ENCODE results near the gene CHD6. TPM values are rescaled to one million over a fixed set of nuclear protein-coding genes. Genes with fewer than 3 reads are reported as not detected.

CHD6 gene
- polyA plus RNA-seq, 1 experiment: 16.4 TPM

GRCh38 chr20:41468994-41469600 lies 149.1 kb downstream of the CHD6 start:
- Histone ChIP-seq H3K36me3 (ENCODE audit: control insufficient read depth, insufficient read depth, low read length) (peaks cover 12% of the 10 kb centered on the region), H3K4me3 (ENCODE audit: low read depth, low read length) (no peak overlapping the region), H3K27me3 (ENCODE audit: control insufficient read depth, insufficient read depth, low read length) (no peaks in the 10 kb centered on the region)
- DNase-seq (ENCODE audit: low read depth): no peak
- ChIA-PET CTCF (no interaction called here), POLR2A (no interaction called here)
- no peak for TF ChIP-seq CTCF (IDR thresholded peaks at IDR 0.05; ENCODE audit: insufficient read depth, low read depth, low read length)

GRCh38 chr20:41467690-41468089 lies 150.5 kb downstream of the CHD6 start:
- ChIA-PET CTCF (interaction anchor here (0.6 kb wide), 1 partner anchor 14 kb away, joined by 3 read pairs; no protein-coding TSS in a partner anchor), POLR2A (no interaction called here)
- TF ChIP-seq CTCF (IDR thresholded peaks at IDR 0.05; ENCODE audit: insufficient read depth, low read depth, low read length): no peak
- Histone ChIP-seq H3K36me3 (ENCODE audit: control insufficient read depth, insufficient read depth, low read length) (peaks cover 10% of the 10 kb centered on the region), H3K4me3 (ENCODE audit: low read depth, low read length) (no peak overlapping the region), H3K27me3 (ENCODE audit: control insufficient read depth, insufficient read depth, low read length) (no peaks in the 10 kb centered on the region)
- no peak for DNase-seq (ENCODE audit: low read depth)

GRCh38 chr20:41467220-41467619 lies 151.0 kb downstream of the CHD6 start:
- ChIA-PET POLR2A (no interaction called here), CTCF (interaction anchor here (0.6 to 2.5 kb wide), 2 partner anchors 11 to 13 kb away, joined by 3 to 8 read pairs; no protein-coding TSS in a partner anchor)
- H3K27me3 ChIP-seq (ENCODE audit: control insufficient read depth, insufficient read depth, low read length): no peaks in the 10 kb centered on the region
- TF ChIP-seq CTCF (IDR thresholded peaks at IDR 0.05; ENCODE audit: insufficient read depth, low read depth, low read length): no peak
- peaks cover 9% of the 10 kb centered on the region for H3K36me3 ChIP-seq (ENCODE audit: control insufficient read depth, insufficient read depth, low read length)
- H3K4me3 ChIP-seq (ENCODE audit: low read depth, low read length): no peak overlapping the region
- no peak for DNase-seq (ENCODE audit: low read depth)

GRCh38 chr20:41463567-41463966 lies 154.6 kb downstream of the CHD6 start:
- ChIA-PET CTCF (interaction anchor here (1.4 kb wide), 1 partner anchor 13 kb away, joined by 3 read pairs; no protein-coding TSS in a partner anchor), POLR2A (no interaction called here)
- DNase-seq (ENCODE audit: low read depth): no peak

More at GRCh38 chr20:41463567-41463966, 154.6 kb downstream of the CHD6 start:
- TF ChIP-seq CTCF (IDR thresholded peaks at IDR 0.05; ENCODE audit: insufficient read depth, low read depth, low read length): no peak
- Histone ChIP-seq H3K4me3 (ENCODE audit: low read depth, low read length) (no peak overlapping the region), H3K27me3 (ENCODE audit: control insufficient read depth, insufficient read depth, low read length) (no peaks in the 10 kb centered on the region), H3K36me3 (ENCODE audit: control insufficient read depth, insufficient read depth, low read length) (no peaks in the 10 kb centered on the region; the same call in 1 of the 2 replicates)

Data from BJ (cell line).